Endothelial cell (in vitro differentiated cells): ENCODE data around the gene TXLNG. TPM values are rescaled to one million over a fixed set of nuclear protein-coding genes. Genes with fewer than 3 reads are reported as not detected.
A peak's percentile ranks its signal among the peaks of the same experiment; 100 is the strongest.

Experiments
- DNase-seq: peaks from one replicate; pipeline ENCODE4 v3.0.0; 2021; ENCODE audit warnings: low spot score
- H3K27ac Mint-ChIP-seq: one replicate; pipeline ENCODE4 v1.8.0; 2021; ENCODE audit warnings: mixed read lengths, inconsistent platforms; ENCODE audit not compliant: unreplicated experiment
- H3K27me3 Mint-ChIP-seq: one replicate; pipeline ENCODE4 v1.8.0; 2021; ENCODE audit warnings: mild to moderate bottlenecking, moderate library complexity, mixed read lengths, inconsistent platforms; ENCODE audit not compliant: unreplicated experiment
- H3K36me3 Mint-ChIP-seq: one replicate; pipeline ENCODE4 v1.8.0; 2021; ENCODE audit warnings: mild to moderate bottlenecking, low read depth, mixed read lengths, inconsistent platforms; ENCODE audit not compliant: unreplicated experiment
- H3K4me1 Mint-ChIP-seq: one replicate; pipeline ENCODE4 v1.8.0; 2021; ENCODE audit warnings: mild to moderate bottlenecking, mixed read lengths, inconsistent platforms; ENCODE audit not compliant: unreplicated experiment
- H3K4me3 Mint-ChIP-seq: one replicate; pipeline ENCODE4 v1.8.0; 2021; ENCODE audit warnings: mild to moderate bottlenecking, mixed read lengths, inconsistent platforms; ENCODE audit not compliant: unreplicated experiment
- H3K9me3 Mint-ChIP-seq: one replicate; pipeline ENCODE4 v1.8.0; 2021; ENCODE audit warnings: mixed read lengths, inconsistent platforms; ENCODE audit not compliant: unreplicated experiment
- total RNA-seq: library from RNA; stranded (reverse); fragmentation: NEBNext Ultra II Directional; extraction: Animal tissue kit (Norgen Biotek cat#: 25700); gene quantifications from one replicate; pipeline ENCODE4 v1.2.1, GENCODE V29; 2021; ENCODE audit not compliant: unreplicated experiment
- TF ChIP-seq, protein P1 (sequence below): fragments of 200-600 bp; sonication (generic); IDR thresholded peaks from one replicate; pipeline ENCODE4 v1.5.0; 2021; ENCODE audit warnings: antibody characterized with exemption; ENCODE audit not compliant: unreplicated experiment

TXLNG gene
- total RNA-seq, 1 donor from 2014 or later = 6.6 TPM

DNA sequence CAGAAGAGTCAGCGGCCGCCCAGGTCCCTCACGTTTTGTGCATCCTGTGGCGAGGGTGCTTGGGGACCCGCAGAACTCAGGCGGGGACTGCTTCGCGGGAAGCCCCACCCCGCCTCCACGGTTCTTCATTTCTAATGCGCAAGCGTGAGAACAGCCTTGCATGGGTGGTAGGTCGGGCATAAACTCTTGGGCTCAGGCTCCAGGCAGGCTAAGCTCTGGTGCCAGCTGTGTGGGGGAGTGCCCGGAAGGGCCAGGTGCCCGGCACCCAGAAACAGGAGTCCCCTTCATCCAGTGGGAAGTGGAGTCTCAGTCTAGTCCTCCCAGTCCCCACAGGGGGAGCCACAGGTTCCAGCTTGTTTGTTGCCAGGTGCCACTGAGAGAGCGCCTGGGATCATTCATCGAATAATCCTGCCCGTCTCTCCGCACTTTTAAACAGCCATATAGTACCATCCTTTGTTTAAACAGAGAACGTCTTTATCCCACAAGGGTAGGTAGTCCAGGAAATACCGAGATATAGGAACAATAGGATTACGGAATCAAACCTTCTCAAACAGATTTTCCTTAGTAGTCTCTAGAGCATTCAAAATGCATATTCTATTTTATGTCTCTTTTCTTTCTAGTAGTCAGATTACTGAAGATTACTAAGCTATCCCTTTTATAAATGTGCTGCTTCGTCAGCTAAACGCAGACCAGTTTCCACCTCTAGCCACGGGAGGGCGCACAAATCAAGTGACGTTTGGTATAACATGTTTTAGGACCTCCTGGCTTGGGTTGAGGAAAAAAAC is 96.6 kb downstream of the TXLNG start:
- Mint-ChIP-seq H3K27me3 (no peaks in the 10 kb centered on the region), H3K4me3 (peak overlapping the region; percentile 86), H3K36me3 (no peaks in the 10 kb centered on the region), H3K4me1 (no peaks in the 10 kb centered on the region), H3K9me3 (no peaks in the 10 kb centered on the region), H3K27ac (no peak overlapping the region)
- DNase-seq = peak; percentile 60
- TF ChIP-seq, protein P1, sequence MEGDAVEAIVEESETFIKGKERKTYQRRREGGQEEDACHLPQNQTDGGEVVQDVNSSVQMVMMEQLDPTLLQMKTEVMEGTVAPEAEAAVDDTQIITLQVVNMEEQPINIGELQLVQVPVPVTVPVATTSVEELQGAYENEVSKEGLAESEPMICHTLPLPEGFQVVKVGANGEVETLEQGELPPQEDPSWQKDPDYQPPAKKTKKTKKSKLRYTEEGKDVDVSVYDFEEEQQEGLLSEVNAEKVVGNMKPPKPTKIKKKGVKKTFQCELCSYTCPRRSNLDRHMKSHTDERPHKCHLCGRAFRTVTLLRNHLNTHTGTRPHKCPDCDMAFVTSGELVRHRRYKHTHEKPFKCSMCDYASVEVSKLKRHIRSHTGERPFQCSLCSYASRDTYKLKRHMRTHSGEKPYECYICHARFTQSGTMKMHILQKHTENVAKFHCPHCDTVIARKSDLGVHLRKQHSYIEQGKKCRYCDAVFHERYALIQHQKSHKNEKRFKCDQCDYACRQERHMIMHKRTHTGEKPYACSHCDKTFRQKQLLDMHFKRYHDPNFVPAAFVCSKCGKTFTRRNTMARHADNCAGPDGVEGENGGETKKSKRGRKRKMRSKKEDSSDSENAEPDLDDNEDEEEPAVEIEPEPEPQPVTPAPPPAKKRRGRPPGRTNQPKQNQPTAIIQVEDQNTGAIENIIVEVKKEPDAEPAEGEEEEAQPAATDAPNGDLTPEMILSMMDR = peak; percentile 47

DNA sequence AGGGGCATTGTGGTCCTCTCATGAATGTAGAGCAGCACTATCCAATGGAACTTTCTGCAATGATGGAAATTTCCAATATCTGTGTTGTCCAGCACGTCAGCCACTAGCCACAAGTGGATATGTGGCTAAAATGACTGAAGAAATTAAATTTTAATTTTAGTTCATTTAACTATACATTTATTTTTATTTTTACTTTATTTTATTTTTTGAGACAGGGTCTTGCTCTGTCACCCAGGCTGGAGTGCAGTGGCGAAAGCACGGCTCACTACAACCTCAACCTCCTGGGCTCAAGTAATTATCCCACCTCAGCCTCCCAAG is 97.2 kb downstream of the TXLNG start:
- no peak overlapping the region for H3K27ac Mint-ChIP-seq
- H3K27me3 Mint-ChIP-seq = no peaks in the 10 kb centered on the region
- no peaks in the 10 kb centered on the region for H3K36me3 Mint-ChIP-seq
- no peaks in the 10 kb centered on the region for H3K9me3 Mint-ChIP-seq
- no peak overlapping the region for H3K4me3 Mint-ChIP-seq
- no peak for DNase-seq
- TF ChIP-seq, protein P1 = no peak
- H3K4me1 Mint-ChIP-seq = no peaks in the 10 kb centered on the region

DNA sequence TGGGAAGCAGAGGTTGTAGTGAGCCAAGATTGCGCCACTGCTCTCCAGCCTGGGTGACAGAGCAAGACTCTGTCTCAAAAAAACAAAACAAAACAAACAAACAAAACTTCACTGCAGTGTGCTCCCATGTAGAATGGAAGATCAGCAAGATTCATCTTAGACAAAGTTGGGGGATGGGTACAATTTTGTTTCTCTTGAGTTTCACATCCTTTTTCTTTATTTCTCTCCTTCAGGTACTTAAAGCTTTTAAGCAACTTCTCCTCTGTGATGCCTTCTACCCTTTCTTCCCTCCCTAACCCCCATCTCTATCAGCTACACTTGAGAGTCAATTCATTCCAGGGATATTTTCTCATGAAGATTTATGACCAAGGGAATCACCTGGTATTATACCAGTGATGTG is 99.4 kb downstream of the TXLNG start:
- Mint-ChIP-seq H3K4me3 (no peak overlapping the region), H3K27ac (no peak overlapping the region), H3K27me3 (no peaks in the 10 kb centered on the region), H3K4me1 (no peaks in the 10 kb centered on the region), H3K36me3 (no peaks in the 10 kb centered on the region), H3K9me3 (no peaks in the 10 kb centered on the region)
- TF ChIP-seq, protein P1 = no peak
- DNase-seq = no peak

DNA sequence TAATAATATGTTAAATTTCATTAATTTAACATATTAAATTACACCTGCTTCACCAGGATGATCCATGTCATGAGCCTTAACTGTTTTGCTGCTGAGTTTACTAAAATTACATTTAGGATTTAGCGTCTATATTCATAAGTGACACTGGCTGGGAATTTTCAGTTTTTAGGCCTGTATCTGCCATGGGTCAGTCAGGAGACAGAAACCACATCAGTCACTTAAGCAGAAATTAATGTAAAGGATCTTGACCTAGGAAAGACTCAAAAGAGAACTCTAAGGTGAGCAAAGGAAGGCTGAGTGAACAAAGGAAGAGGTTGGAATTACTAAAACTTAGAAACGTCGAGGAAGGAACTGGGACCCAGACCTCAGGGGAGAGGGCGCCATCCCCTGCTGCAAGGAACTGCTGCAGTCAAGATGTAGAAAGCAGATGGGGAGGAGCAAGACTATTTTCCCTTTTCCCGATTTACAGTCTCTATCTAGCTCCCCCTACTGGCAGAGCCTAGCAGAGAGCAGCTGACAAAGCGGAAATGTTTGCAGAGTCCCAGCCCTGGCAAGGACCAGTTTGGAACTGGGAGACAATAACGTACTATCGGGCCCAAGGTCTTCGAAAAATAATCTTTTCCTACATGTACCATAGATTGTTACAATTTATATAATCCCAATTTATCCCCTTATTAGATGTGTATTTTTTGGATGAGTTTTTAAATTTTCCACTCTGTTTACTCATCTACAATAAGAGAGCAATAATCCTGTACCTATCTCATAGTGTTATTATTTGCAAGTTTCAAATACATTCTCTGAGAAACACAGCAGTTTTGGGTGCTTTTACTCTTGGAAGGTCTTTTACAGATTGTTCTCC is 106.5 kb downstream of the TXLNG start:
- no peaks in the 10 kb centered on the region for H3K36me3 Mint-ChIP-seq
- H3K27me3 Mint-ChIP-seq = no peaks in the 10 kb centered on the region
- TF ChIP-seq, protein P1 = peak; percentile 62
- no peak overlapping the region for H3K4me3 Mint-ChIP-seq
- H3K4me1 Mint-ChIP-seq = peaks cover 3% of the 10 kb centered on the region
- peak; percentile 65 for DNase-seq
- no peaks in the 10 kb centered on the region for H3K9me3 Mint-ChIP-seq
- H3K27ac Mint-ChIP-seq = peak overlapping the region; percentile 48

Other genes starting within 250 kb of the TXLNG start
- gene S100G, start 136.3 kb upstream of the TXLNG start, total RNA-seq = not detected
- 29.5 TPM for gene CTPS2, start 73.8 kb upstream of the TXLNG start, total RNA-seq
- gene SYAP1, start 66.9 kb upstream of the TXLNG start, total RNA-seq = 18.8 TPM
- gene RBBP7, start 83.9 kb downstream of the TXLNG start, total RNA-seq = 112 TPM
- 10.6 TPM for gene REPS2, start 160.2 kb downstream of the TXLNG start, total RNA-seq